NOMO-1 treated with dmso at 0.1 percent for 144 hours (cell line): Measurements from ENCODE around the gene ZNF783.
"Not testable (repeated sequence)": the region's sequence is repeated elsewhere in the genome, so short reads cannot be mapped to it uniquely, and the experiment has no call there.

Source experiments
- DNase-seq: peaks from one replicate; lab custom pipeline; 2025; ENCODE audit not compliant: unreplicated experiment; lab: John Stamatoyannopoulos, UW

Gene ZNF783

GRCh38 chr7:149261829-149262617 lies at the start of gene ZNF783:
ZNF783 (plus strand) TSS chr7:149262196; CDS start chr7:149262334, 138 bp downstream.
- peak; percentile 60 for DNase-seq

GRCh38 chr7:149214020-149214720 lies 47.8 kb upstream of the ZNF783 start:
- no peak for DNase-seq

- no peak for DNase-seq
Observed at GRCh38 chr7:149216402-149216801, 45.6 kb upstream of the ZNF783 start.

- DNase-seq = no peak
Observed at GRCh38 chr7:149217570-149217969, 44.4 kb upstream of the ZNF783 start.

- no peak for DNase-seq
Observed at GRCh38 chr7:149218469-149219420, 43.3 kb upstream of the ZNF783 start.

- DNase-seq = no peak
Observed at GRCh38 chr7:149220534-149220933, 41.5 kb upstream of the ZNF783 start.

GRCh38 chr7:149223176-149223575 lies 38.8 kb upstream of the ZNF783 start:
- DNase-seq = no peak

- DNase-seq = no peak
Observed at GRCh38 chr7:149223761-149224160, 38.2 kb upstream of the ZNF783 start.

GRCh38 chr7:149224352-149224751 lies 37.6 kb upstream of the ZNF783 start:
- no peak for DNase-seq

GRCh38 chr7:149225106-149225505 lies 36.9 kb upstream of the ZNF783 start:
- no peak for DNase-seq

- no peak for DNase-seq
Observed at GRCh38 chr7:149225656-149226055, 36.3 kb upstream of the ZNF783 start.

GRCh38 chr7:149226366-149226765 lies 35.6 kb upstream of the ZNF783 start:
- not testable (repeated sequence) for DNase-seq

GRCh38 chr7:149226840-149227494 lies 35.0 kb upstream of the ZNF783 start:
- no peak for DNase-seq

- no peak for DNase-seq
Observed at GRCh38 chr7:149228831-149229471, 33.0 kb upstream of the ZNF783 start.

GRCh38 chr7:149229526-149229925 lies 32.5 kb upstream of the ZNF783 start:
- no peak for DNase-seq

GRCh38 chr7:149232362-149232761 lies 29.6 kb upstream of the ZNF783 start:
- DNase-seq = no peak

GRCh38 chr7:149233655-149234204 lies 28.3 kb upstream of the ZNF783 start:
- DNase-seq = not testable (repeated sequence)

- no peak for DNase-seq
Observed at GRCh38 chr7:149237502-149237901, 24.5 kb upstream of the ZNF783 start.

- DNase-seq = no peak
Observed at GRCh38 chr7:149238051-149238450, 23.9 kb upstream of the ZNF783 start.
